GM15510 (cell line): ENCODE results near the gene CNIH3.

Experiments
- POLR2A ChIP-seq: IDR thresholded peaks from 3 replicates; pipeline ENCODE4 v1.6.1; 2011; ENCODE audit warnings: borderline replicate concordance; ENCODE audit not compliant: insufficient read length; ENCODE audit errors: extremely low read depth

Gene CNIH3

DNA sequence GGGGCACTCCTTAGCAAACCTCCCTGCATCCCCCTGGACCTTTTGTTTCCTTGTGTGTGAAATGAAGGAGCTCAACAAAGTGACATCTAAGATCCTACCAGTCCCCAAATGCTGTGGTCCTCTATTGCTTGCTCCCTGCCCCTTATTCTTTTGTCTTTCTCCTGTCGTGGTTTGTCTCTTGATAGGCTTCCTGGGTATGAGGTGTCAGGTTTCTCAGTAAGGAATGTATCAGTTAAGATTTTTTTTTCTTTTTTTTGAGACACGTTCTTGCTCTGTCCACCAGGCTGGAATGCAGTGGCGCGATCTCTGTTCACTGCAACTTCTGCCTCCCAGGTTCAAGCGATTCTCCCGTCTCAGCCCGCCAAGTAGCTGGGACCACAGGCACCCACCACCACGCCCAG is 16.8 kb downstream of the CNIH3 start:
- no peak for TF ChIP-seq POLR2A

DNA sequence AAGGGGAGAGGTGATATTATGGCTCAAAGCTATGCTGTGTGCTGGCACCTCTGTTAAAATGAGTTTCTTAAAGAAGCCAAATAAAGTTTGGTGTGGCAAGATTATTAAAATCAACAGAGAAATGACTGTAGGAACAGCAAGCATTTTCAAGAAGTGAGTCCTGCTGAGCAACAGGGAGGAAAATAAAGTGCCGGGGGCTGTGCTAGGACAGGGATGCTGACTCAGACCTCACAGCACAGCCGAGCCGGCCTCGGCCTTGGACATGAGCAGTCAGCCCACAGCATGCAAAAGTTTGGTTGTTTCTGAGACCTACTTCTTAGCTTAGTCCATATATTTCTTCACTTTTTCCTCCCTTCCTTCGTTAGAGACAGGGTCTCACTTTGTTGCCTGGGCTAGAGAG is 19.2 kb downstream of the CNIH3 start:
- TF ChIP-seq POLR2A, result no peak

GRCh38 chr1:224637515-224637914 is 21.4 kb downstream of the CNIH3 start:
- no peak for TF ChIP-seq POLR2A

- no peak for TF ChIP-seq POLR2A
These were observed 21.8 kb downstream of the CNIH3 start for GRCh38 chr1:224637936-224638335.

DNA sequence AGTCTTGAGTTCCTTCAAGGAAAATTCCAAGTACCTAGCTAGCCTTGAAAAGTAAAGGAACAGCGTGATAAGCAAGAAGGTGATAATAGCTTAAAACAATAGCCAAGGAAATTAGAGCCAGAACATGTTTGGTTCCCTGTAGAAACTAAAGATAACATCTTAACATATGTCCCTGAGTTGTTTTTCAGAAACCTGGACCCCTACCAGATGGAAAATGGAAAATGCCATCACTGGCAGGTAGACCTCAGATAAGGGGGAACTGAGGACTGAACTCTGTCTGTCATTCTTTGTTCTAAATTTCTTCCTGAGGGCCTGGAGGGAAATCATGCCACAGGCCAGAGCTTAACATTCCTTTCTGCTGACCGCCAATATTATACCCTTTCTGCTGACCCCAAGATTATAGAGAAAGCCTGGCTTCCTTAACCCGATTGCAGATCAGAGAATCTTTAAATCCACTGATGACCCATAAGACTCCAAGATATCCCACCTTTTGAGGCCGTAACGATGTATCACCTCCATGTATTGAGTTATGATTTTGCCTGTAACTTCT is 23.4 kb downstream of the CNIH3 start:
- no peak for TF ChIP-seq POLR2A

- TF ChIP-seq POLR2A, result no peak
These were observed 23.9 kb downstream of the CNIH3 start for GRCh38 chr1:224640018-224640417.

DNA sequence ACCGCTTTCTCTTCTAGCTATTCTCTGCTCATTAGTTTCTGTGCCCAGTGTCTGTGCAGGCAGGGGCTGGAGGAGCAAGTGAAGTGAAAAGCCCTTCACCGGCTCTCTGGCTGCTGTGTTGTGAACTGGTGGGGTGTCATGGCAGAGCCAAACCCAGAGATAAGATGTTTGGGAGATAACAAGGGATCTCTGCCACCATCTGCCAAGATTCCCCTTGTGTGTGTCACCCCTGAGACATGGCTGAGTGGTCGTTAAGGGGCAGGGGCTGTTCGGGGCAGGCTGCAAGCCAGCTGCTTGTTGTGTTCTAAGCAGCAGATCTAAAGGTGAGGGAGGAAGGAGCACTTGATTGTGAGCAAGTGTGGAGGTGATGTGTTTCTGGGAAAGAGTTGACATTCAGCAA is 24.5 kb downstream of the CNIH3 start:
- no peak for TF ChIP-seq POLR2A

GRCh38 chr1:224641030-224641429 is 24.9 kb downstream of the CNIH3 start:
- no peak for TF ChIP-seq POLR2A

DNA sequence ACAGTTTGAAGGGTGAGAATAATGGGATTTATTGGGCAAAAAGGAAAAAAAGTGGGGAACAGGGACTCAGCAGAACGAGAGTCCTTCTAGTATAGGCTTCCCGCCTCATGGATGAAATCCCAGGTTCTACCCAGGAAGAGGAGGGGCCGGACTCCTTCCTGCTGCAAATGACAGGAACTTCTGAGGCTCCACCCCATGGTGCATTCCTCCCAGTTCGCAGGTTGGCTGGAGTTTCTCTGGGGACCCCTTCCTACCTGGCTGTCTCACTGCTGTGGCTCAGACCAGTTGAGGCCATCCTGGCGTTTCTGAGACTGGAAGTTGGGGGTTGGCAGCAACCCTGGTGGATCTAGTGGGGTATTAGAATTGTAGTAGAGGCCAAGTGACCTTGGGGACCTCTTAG is 27.5 kb downstream of the CNIH3 start:
- no peak for TF ChIP-seq POLR2A

- TF ChIP-seq POLR2A, result no peak
These were observed 28.5 kb downstream of the CNIH3 start for GRCh38 chr1:224644553-224645154.

GRCh38 chr1:224647449-224647848 is 31.3 kb downstream of the CNIH3 start:
- no peak for TF ChIP-seq POLR2A

GRCh38 chr1:224650290-224650689 is 34.2 kb downstream of the CNIH3 start:
- TF ChIP-seq POLR2A, result no peak

- no peak for TF ChIP-seq POLR2A
These were observed 35.1 kb downstream of the CNIH3 start for GRCh38 chr1:224651188-224651587.

DNA sequence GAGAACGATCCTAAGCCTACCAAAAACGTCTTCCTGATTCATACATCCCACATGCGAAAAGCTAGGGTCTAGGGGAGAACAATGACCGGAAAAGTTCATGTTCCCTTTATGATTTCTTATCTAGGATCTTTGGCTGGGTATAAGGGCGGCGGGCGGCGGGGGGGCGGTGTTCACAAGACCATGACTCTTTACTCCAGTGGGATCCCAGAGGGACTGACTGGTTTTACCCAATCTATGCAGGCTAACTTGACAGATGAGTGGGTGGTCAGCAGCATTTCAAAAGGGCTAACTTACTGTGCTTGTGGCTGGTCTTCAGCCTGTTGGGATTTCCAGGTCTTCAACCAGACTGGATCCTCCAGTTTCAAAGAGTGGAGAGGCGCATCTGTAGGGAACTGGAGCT is 40.3 kb downstream of the CNIH3 start:
- TF ChIP-seq POLR2A, result no peak

DNA sequence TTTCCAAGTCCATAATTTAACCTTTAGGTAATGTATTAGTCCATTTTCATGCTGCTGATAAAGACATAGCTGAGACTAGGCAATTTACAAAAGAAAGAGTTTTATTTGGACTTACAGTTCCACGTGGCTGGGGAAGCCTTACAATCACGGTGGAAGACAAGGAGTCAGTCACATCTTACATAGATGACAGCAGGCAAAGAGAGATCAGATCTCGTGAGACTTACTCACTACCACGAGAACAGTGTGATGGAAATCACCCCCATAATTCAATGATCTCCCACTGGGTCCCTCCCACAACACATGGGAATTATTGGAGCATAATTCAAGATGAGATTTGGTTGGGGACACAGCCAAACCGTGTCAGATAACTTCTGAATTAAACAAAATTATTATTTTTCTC is 44.0 kb downstream of the CNIH3 start:
- TF ChIP-seq POLR2A, result no peak

- no peak for TF ChIP-seq POLR2A
These were observed 46.8 kb downstream of the CNIH3 start for GRCh38 chr1:224662870-224663269.

DNA sequence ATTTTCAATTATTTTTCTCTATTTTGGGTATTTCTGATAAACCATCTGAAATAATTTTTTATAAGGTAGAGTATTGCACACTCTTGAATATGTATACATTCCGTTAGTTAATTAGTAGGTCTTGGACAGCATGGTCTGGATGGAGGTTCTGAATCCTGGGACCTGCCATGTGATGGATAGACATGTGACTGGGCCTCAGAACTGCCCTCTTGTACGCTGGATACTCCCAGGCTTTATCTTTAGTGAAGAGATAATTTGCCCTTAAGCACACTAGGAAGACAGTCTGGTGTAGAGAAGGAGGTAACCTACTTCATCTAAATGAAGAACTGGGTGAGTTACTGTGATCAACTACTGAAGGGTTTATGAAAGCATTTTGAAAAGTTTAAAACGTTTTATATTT is 48.9 kb downstream of the CNIH3 start:
- no peak for TF ChIP-seq POLR2A
